Measurements from ENCODE around the gene CCSER1. TPM values are rescaled to one million over a fixed set of nuclear protein-coding genes. Genes with fewer than 3 reads are reported as not detected.

CCSER1 gene
- total and polyA plus RNA-seq, 2 experiments from 2014 or later = 5.2 to 23.4 TPM

GRCh38 chr4:90857081-90857820 lies 730.1 kb downstream of the CCSER1 start:
- no peaks in the 10 kb centered on the region for H3K27me3 ChIP-seq
- no peaks in the 10 kb centered on the region for H3K4me1 ChIP-seq (ENCODE audit: insufficient read depth)
- TF ChIP-seq EZH2 (IDR thresholded peaks at IDR 0.05; ENCODE audit: borderline replicate concordance) = no peak
- TF ChIP-seq CTCF (IDR thresholded peaks at IDR 0.05; ENCODE audit: poor library complexity) = no peak
- no peak for TF ChIP-seq EZH2phosphoT487 (IDR thresholded peaks at IDR 0.05; ENCODE audit: low read depth, severe bottlenecking, unreplicated experiment)
- no peak overlapping the region for H3K27ac ChIP-seq
- DNase-seq (ENCODE audit: low spot score) = no peak
- no peaks in the 10 kb centered on the region for H4K20me1 ChIP-seq (ENCODE audit: insufficient read depth, poor library complexity, severe bottlenecking)
- no peak overlapping the region for H3K4me2 ChIP-seq
- no peak overlapping the region for H3K4me3 ChIP-seq
- 83% methylated on average over 2 of the region's 2 CpGs for WGBS (ENCODE audit: low lambda C conversion rate, missing lambda C conversion rate)
- H3K36me3 ChIP-seq (replicated peaks; ENCODE audit: insufficient read depth, low read depth) = no peaks in the 10 kb centered on the region
- H3K9me3 ChIP-seq (ENCODE audit: low read depth) = no peaks in the 10 kb centered on the region
- H2AFZ ChIP-seq = no peak overlapping the region
- no peaks in the 10 kb centered on the region for H3K79me2 ChIP-seq
- H3K9me2 ChIP-seq (replicated peaks; ENCODE audit: insufficient read depth) = no peaks in the 10 kb centered on the region

GRCh38 chr4:90875791-90876190 lies 748.6 kb downstream of the CCSER1 start:
- TF ChIP-seq EZH2 (IDR thresholded peaks at IDR 0.05; ENCODE audit: borderline replicate concordance) (no peak), EZH2phosphoT487 (IDR thresholded peaks at IDR 0.05; ENCODE audit: low read depth, severe bottlenecking, unreplicated experiment) (no peak), CTCF (IDR thresholded peaks at IDR 0.05; ENCODE audit: poor library complexity) (no peak)
- WGBS (ENCODE audit: low lambda C conversion rate, missing lambda C conversion rate) = 59% methylated on average over 2 of the region's 2 CpGs
- Histone ChIP-seq H3K4me2 (no peak overlapping the region), H2AFZ (no peak overlapping the region), H4K20me1 (ENCODE audit: insufficient read depth, poor library complexity, severe bottlenecking) (no peaks in the 10 kb centered on the region), H3K27ac (no peak overlapping the region), H3K79me2 (no peaks in the 10 kb centered on the region), H3K9me3 (ENCODE audit: low read depth) (no peaks in the 10 kb centered on the region), H3K4me3 (no peak overlapping the region), H3K27me3 (no peaks in the 10 kb centered on the region), H3K36me3 (replicated peaks; ENCODE audit: insufficient read depth, low read depth) (no peaks in the 10 kb centered on the region), H3K4me1 (ENCODE audit: insufficient read depth) (no peaks in the 10 kb centered on the region), H3K9me2 (replicated peaks; ENCODE audit: insufficient read depth) (no peaks in the 10 kb centered on the region)
- DNase-seq (ENCODE audit: low spot score) = no peak

GRCh38 chr4:90876296-90876695 lies 749.1 kb downstream of the CCSER1 start:
- no peaks in the 10 kb centered on the region for H3K27me3 ChIP-seq
- H3K36me3 ChIP-seq (replicated peaks; ENCODE audit: insufficient read depth, low read depth) = no peaks in the 10 kb centered on the region
- TF ChIP-seq CTCF (IDR thresholded peaks at IDR 0.05; ENCODE audit: poor library complexity) (no peak), EZH2phosphoT487 (IDR thresholded peaks at IDR 0.05; ENCODE audit: low read depth, severe bottlenecking, unreplicated experiment) (no peak), EZH2 (IDR thresholded peaks at IDR 0.05; ENCODE audit: borderline replicate concordance) (no peak)
- no peak overlapping the region for H3K4me2 ChIP-seq
- DNase-seq (ENCODE audit: low spot score) = no peak
- no peak overlapping the region for H3K27ac ChIP-seq
- H3K4me1 ChIP-seq (ENCODE audit: insufficient read depth) = no peaks in the 10 kb centered on the region
- no peak overlapping the region for H3K4me3 ChIP-seq
- H4K20me1 ChIP-seq (ENCODE audit: insufficient read depth, poor library complexity, severe bottlenecking) = no peaks in the 10 kb centered on the region
- no peaks in the 10 kb centered on the region for H3K9me3 ChIP-seq (ENCODE audit: low read depth)
- H2AFZ ChIP-seq = no peak overlapping the region
- H3K9me2 ChIP-seq (replicated peaks; ENCODE audit: insufficient read depth) = no peaks in the 10 kb centered on the region
- no peaks in the 10 kb centered on the region for H3K79me2 ChIP-seq
- WGBS (ENCODE audit: low lambda C conversion rate, missing lambda C conversion rate) = 85% methylated on average over 1 of the region's 1 CpG

Measured in hepatocyte (in vitro differentiated cells).